GM21447 (cell line): ENCODE results near the gene ACO1.

Experiments
- ATAC-seq: cut with Tn5 transposase; IDR thresholded peaks from one replicate; pipeline ENCODE4 v1.9.1; 2021; ENCODE audit not compliant: unreplicated experiment

Gene ACO1

GRCh38 chr9:32382565-32383320 lies 1.7 kb upstream of the ACO1 start:
- no peak for ATAC-seq

GRCh38 chr9:32384002-32384363 lies 460 bp upstream of the ACO1 start:
- ATAC-seq = no peak

- no peak for ATAC-seq
These were observed 875 bp downstream of the ACO1 start for GRCh38 chr9:32385152-32385884.

DNA sequence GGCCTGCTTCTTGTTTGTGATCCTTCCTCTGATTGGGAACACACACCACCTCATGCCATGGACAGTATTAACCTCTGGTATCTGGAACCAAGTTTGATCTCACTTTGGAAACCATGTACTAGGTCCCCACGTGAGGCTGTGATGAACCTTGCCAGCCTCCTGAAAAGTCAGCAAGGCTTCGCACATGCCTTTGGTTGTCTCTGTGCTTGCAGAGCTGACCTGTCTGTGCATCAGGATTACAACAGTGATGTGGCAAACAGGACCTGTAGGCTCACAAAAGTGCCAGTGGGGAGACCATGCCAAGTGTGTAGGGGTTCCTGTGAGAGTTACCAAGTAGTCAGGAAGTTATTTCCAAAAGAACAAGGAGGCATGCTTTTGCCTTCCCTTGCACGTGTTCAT lies 1.4 kb downstream of the ACO1 start:
- no peak for ATAC-seq

DNA sequence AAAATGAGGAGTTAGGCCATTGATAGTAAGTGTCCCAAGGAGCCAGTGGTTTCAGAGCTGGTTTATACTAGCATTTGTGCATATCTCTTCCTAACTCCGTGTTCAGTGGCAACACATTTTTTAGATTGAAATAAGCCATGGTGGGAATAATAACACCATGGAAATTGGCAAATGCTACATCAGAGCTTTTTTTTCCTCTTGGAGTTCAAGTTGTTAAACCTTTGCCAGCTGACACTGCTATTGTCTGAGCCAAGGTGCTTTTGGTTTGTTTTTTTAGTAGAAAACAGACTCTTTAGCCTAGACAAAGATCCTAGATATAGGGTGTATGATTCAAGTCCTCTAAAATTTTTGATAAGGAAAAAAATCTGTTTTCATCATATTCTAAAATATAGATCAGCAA lies 2.8 kb downstream of the ACO1 start:
- ATAC-seq = no peak

GRCh38 chr9:32389365-32389764 lies 4.9 kb downstream of the ACO1 start:
- no peak for ATAC-seq

DNA sequence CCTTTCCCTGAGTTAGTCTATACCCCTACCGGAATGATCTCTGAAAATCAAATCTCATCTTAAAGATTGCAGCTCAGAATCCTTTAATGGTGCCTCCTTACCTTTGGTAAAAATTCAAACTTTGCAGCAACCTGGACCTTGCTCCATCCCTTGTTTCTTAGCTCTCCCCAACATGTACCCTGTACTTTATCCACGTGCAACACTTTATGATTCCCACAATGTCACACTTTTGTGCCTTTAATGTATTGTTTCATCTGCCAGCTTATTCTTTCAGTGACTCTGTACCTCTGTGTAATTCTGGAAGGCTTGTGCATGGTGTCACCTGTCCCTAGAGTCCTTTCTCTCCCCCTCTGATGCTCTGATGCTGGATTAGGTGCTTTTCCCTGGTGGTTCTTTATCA lies 9.5 kb downstream of the ACO1 start:
- ATAC-seq = no peak

DNA sequence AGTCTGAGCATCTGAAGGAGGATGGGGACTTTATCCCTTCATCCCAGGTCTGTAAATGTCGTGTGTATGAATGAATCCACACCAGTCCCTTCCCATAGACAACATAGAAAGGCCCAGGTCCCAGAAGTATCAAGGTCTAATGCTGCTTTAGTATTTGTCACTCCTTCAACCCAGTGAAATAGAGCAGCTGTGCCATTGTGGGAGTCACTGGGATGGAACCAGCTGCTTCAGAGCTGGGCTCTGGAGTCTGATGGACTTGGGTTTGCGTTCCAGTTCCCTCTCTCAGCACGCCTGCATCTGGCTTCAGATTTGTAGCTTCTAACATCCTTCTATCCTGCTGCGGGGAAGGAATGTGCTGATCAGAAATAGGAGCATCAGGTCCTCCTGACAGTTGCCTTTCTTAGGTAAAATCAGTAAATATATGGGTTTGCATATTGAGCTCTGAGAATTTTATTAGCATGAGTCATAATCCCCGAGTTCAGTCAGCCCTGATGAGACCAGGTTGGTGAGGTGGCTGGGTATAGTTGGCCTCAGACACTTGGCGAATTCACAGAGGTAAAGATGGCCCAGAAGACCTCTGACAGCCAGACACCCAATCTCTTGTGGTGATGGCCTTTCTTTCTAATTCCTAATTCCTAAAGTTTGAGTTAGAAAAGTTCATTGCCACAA lies 10.1 kb downstream of the ACO1 start:
- no peak for ATAC-seq

DNA sequence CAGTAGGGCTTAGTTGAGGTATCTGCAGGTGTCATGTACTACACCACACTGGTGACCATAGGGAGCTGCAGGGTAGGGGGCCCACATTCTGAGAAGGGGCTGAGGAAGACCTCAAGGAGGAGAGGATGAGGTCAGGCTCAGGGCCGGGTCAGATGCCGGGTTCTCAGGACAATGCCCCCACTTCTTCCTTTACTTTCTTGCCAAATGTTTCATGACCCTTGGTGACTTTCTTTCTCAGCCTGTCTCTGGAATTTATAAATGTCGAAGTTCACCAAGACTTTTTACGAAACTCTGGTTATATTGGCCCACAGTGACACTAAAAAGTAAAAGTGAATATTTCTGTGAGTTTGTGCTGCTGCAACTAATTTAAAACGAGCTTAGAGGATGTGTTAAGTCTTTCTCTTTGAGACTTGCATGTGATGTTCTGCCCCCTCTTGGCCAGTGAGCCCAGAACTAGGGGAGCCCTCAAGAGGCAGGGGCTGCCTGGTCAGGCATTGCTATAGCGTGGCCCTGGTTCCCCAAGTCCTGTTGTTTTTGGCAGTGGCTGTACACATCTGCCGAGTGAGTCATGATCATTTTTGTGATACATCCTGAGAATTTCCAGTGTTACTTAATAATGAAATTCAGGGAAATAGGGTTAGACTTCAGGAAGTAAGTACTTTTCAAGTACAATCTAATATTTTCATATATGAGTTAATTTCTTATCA lies 11.2 kb downstream of the ACO1 start:
- no peak for ATAC-seq

- ATAC-seq = no peak
These were observed 13.8 kb downstream of the ACO1 start for GRCh38 chr9:32398207-32398606.

- ATAC-seq = no peak
These were observed 14.8 kb downstream of the ACO1 start for GRCh38 chr9:32399110-32399815.

DNA sequence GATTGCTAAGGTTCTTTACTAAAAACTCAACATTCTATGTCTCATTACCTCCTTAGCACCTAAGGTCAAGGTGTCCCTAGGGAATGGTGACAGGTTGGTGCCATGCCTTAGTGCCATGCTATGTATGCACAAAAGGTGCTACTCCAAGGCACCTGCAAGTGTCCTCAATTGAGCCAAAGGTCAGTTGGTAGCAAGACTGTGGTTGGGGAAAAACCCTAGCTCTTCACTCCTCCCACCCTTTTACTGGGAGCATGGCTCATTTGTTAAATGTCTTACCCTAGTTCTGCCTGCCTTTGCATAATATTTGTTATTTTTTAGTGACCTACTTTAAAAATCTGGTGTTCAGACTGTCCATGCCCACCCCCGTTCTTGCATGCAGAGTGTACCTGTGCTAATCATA lies 17.0 kb downstream of the ACO1 start:
- ATAC-seq = no peak

- no peak for ATAC-seq
These were observed 19.3 kb downstream of the ACO1 start for GRCh38 chr9:32403567-32404260.

- ATAC-seq = no peak
These were observed 20.0 kb downstream of the ACO1 start for GRCh38 chr9:32404402-32404801.

DNA sequence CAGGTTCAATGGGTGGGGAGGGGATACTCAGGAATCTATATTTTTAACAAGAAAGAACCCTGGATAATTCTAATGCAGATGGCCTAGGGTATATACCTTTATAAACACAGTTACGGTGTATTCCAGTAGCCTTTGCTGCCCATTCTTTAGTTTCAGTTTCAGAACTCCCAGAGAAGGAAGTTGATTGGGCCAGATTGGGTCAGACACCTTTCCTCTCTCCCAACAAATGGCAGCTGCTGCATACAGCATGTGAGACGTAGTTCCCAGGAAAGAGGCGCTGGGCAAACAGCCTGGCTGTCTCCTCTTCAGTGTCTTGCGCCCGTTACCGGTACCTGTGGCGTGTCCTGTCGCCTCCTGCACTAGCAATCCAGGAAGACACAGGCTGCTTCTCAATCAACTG lies 20.4 kb downstream of the ACO1 start:
- no peak for ATAC-seq

DNA sequence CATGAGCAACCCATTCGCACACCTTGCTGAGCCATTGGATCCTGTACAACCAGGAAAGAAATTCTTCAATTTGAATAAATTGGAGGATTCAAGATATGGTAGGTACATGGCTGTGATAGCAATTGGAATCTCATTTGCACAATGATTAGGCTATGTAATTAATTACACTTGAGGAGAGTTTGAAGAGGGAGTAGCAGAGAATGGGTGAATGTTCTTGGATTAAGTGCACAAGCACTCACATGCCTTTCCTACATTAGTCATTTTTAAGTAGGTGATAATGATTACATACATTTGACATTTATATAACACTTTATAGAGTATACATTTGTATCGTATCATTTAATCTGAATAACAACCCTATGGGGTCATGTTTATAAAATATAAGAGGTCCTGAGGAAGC lies 21.1 kb downstream of the ACO1 start:
- ATAC-seq = no peak

GRCh38 chr9:32406046-32406445 lies 21.6 kb downstream of the ACO1 start:
- ATAC-seq = no peak

GRCh38 chr9:32411753-32412152 lies 27.3 kb downstream of the ACO1 start:
- ATAC-seq = no peak

DNA sequence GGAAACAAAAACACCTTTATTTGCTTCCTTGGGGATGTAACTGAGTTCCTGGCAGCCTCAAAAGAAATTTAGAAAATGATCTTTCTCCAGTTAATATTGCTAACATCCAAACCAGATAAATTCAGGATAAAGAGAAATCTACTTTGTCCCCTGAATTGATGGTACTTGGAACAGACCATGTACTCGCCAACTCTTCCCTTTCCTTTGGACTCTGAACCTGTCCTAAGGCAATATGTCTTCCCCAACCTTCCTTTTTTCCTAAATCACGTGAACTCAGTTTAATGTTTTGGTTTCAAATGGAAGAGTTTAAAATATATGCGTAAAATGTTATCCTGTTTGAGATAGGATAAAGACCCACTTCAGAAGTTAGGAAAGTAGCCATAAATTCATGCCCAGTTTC lies 28.0 kb downstream of the ACO1 start:
- no peak for ATAC-seq

DNA sequence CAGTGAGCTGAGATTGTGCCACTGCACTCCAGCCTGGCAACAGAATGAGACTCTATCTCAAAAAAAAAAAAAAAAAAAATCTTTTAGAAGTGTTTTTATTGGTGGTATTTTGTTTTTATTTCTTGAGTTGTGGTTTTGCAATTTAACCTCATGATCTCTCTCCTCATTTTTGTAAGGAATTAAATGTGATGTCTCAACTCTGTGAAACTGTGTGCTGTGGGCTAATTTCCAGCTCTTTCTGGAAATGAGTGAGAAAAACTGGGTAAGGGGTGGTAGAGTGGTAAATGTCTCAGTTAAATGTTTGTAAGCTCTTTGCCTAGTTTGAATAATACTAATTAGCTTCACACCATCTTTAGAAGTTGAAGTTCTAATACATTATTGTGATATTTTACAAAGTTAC lies 29.0 kb downstream of the ACO1 start:
- no peak for ATAC-seq
